Retinal pigment epithelial cell (primary cell): ENCODE results near the gene DMRT1.
"Not testable (repeated sequence)": the region's sequence is repeated elsewhere in the genome, so short reads cannot be mapped to it uniquely, and the experiment has no call there.

Experiments used
- DNase-seq: peaks from one replicate; pipeline ENCODE4 v3.0.0-alpha.2; 2010; ENCODE audit warnings: low read depth
- H3K4me3 ChIP-seq: 2 replicates; pipeline ENCODE4 v1.5.1; 2011; ENCODE audit warnings: mild to moderate bottlenecking, low read length, control low read depth, moderate library complexity
- TF ChIP-seq, protein P1 (sequence below): conservative IDR thresholded peaks from 2 replicates; pipeline ENCODE4 v1.5.1; 2011; ENCODE audit warnings: low read depth, low read length, control low read depth, inconsistent platforms

The DMRT1 gene

DNA sequence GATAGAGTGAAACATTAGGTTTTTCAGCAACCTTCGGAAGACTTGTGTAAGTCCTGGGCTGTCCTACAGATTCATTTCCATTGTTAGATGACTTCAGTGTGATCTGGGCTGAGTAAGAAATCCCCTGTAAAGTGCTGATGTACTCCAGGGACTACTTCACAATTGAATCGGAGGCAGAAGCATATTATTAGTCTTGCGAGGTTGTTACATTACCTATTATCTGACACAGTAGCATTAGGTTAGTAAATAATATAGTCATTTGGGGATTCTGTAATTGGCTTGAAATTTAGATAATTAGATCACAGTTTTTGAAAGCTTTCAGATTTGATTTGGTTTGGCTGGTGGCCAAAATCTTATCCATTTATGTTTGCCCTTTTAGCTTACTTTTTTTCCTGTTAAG is 62.4 kb downstream of the DMRT1 start:
- DNase-seq: no peak
- no peak overlapping the region for H3K4me3 ChIP-seq
- TF ChIP-seq, protein P1, sequence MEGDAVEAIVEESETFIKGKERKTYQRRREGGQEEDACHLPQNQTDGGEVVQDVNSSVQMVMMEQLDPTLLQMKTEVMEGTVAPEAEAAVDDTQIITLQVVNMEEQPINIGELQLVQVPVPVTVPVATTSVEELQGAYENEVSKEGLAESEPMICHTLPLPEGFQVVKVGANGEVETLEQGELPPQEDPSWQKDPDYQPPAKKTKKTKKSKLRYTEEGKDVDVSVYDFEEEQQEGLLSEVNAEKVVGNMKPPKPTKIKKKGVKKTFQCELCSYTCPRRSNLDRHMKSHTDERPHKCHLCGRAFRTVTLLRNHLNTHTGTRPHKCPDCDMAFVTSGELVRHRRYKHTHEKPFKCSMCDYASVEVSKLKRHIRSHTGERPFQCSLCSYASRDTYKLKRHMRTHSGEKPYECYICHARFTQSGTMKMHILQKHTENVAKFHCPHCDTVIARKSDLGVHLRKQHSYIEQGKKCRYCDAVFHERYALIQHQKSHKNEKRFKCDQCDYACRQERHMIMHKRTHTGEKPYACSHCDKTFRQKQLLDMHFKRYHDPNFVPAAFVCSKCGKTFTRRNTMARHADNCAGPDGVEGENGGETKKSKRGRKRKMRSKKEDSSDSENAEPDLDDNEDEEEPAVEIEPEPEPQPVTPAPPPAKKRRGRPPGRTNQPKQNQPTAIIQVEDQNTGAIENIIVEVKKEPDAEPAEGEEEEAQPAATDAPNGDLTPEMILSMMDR: no peak

- no peak overlapping the region for H3K4me3 ChIP-seq
- TF ChIP-seq, protein P1: no peak
- DNase-seq: no peak
Observed at GRCh38 chr9:905906-906305, 64.4 kb downstream of the DMRT1 start.

DNA sequence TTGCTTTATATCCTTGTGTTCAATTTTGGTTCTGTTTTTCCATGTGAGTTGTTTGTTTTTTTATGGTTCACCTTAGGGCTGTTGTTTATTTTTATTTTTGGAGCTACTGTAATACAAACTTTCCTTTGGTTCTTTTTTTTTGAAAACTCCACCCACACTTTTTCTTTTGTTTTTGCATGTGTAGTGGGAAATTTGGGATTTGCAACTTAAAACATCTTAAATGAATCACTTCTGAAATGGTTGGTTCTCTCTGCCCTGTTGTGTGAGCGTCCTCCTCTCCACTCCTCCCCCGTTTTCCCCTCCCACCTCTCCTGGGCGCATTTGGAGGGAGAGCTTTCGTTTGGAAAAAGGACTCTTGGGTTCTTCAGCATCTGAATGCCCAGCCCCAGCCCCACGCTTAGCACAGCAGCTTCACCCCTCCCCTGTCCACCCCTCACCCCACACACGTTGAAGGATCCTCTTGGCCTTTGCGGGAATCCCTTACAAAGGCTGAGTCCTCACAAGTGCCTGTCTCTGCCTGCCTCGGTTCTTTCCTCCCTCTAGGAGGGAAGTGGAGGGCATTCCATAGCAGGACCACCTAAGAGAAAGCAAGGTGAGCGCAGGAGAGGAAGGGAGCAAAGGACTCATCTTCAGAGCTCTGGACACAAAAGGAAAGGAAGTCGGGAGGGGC is 67.2 kb downstream of the DMRT1 start:
- no peak for DNase-seq
- TF ChIP-seq, protein P1: no peak
- H3K4me3 ChIP-seq: no peak overlapping the region

DNA sequence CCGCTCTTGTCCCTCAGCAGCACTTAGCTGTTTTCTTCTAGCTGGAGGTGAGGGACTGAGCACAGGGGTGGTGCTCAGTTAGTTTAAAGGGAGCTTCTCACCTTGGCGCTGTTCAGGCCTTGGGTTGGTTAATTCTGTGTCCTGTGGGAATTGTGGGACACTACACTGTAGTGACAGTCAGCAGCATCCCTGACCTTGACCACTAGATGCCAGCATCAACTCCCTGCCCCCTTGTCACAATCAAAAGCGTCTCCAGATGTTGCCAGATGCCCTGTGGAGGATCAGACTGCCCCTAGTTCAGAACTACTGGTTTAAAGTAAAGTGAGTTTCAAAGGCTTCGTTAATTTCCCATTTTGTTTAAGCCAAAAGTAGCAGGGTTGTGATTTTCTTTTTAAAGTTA is 69.5 kb downstream of the DMRT1 start:
- no peak overlapping the region for H3K4me3 ChIP-seq
- no peak for DNase-seq
- TF ChIP-seq, protein P1: no peak

- DNase-seq: no peak
- H3K4me3 ChIP-seq: no peak overlapping the region
- TF ChIP-seq, protein P1: no peak
Observed at GRCh38 chr9:912776-913175, 71.3 kb downstream of the DMRT1 start.

GRCh38 chr9:913526-913925 is 72.0 kb downstream of the DMRT1 start:
- H3K4me3 ChIP-seq, DNase-seq: not testable (repeated sequence)

DNA sequence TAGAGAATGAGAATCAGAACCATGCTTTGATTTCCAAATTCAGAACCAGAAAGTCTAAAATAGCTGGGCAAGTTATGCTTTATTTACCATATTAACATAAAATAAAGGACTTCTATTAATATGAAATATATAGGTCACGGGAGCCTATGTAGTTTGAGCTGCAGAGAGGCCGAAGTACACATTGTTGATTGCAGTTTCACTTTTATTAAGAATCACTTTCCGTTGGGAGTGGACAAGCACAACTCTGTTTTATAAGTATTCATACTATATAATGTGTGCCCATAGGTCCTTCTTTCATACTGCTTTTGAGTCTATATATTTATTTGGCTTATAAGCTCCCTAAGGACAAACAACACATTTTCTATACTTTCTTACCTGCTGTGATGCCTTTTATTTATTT is 76.2 kb downstream of the DMRT1 start:
- DNase-seq: no peak
- H3K4me3 ChIP-seq: no peak overlapping the region
- TF ChIP-seq, protein P1: no peak
